ENCODE results near the gene LRRC7. TPM values are rescaled to one million over a fixed set of nuclear protein-coding genes. Genes with fewer than 3 reads are reported as not detected.

Gene LRRC7
- total RNA-seq, 1 donor from 2014 or later, result 0.05 TPM

- DNase-seq (ENCODE audit: low read depth), result no peak
Observed at GRCh38 chr1:70171512-70171911, 603.8 kb downstream of the LRRC7 start.

All from renal cortical epithelial cell (primary cell).